ENCODE results near the gene GLRX3. TPM values are rescaled to one million over a fixed set of nuclear protein-coding genes. Genes with fewer than 3 reads are reported as not detected.

The GLRX3 gene
- total RNA-seq, 1 donor from 2014 or later, result 74.6 TPM

- Mint-ChIP-seq H3K9me3 (peaks cover 18% of the 10 kb centered on the region), H3K4me1 (no peaks in the 10 kb centered on the region), H3K27me3 (ENCODE audit: low read depth) (no peaks in the 10 kb centered on the region), H3K36me3 (no peaks in the 10 kb centered on the region), H3K27ac (no peak overlapping the region), H3K4me3 (no peak overlapping the region)
- TF ChIP-seq, protein P1, sequence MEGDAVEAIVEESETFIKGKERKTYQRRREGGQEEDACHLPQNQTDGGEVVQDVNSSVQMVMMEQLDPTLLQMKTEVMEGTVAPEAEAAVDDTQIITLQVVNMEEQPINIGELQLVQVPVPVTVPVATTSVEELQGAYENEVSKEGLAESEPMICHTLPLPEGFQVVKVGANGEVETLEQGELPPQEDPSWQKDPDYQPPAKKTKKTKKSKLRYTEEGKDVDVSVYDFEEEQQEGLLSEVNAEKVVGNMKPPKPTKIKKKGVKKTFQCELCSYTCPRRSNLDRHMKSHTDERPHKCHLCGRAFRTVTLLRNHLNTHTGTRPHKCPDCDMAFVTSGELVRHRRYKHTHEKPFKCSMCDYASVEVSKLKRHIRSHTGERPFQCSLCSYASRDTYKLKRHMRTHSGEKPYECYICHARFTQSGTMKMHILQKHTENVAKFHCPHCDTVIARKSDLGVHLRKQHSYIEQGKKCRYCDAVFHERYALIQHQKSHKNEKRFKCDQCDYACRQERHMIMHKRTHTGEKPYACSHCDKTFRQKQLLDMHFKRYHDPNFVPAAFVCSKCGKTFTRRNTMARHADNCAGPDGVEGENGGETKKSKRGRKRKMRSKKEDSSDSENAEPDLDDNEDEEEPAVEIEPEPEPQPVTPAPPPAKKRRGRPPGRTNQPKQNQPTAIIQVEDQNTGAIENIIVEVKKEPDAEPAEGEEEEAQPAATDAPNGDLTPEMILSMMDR (IDR thresholded peaks at IDR 0.05; ENCODE audit: unreplicated experiment), result no peak
- peak in 1 of 2 experiments; percentile 10 for DNase-seq (ENCODE audit: low spot score in 2 of 2, unreplicated experiment in 2 of 2)
Observed at GRCh38 chr10:130224228-130224627, 88.0 kb downstream of the GLRX3 start.

DNA sequence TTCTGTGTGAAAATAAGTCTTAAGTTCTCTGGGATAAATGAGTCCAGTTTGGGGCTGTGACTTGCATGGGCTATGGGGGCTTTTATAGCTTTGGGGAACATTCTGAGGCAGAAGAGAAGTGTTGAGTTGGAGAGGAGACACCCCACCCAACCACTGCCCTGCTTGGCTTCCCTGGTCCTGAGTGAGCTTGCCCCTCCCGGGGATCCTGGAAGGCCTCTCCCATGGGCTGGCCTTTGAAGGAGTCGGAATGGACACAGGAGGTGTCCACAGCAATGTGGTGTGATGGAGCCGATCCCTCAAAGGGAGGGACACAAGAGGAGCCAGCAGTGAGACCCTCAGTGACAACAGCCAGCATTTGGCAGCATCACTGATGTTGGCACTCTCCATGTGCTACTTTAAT lies 89.8 kb downstream of the GLRX3 start:
- DNase-seq (ENCODE audit: low spot score in 2 of 2, unreplicated experiment in 2 of 2), result no peak
- Mint-ChIP-seq H3K27me3 (ENCODE audit: low read depth) (no peaks in the 10 kb centered on the region), H3K27ac (no peak overlapping the region), H3K4me3 (no peak overlapping the region), H3K9me3 (peaks cover 18% of the 10 kb centered on the region), H3K36me3 (no peaks in the 10 kb centered on the region), H3K4me1 (no peaks in the 10 kb centered on the region)
- TF ChIP-seq, protein P1 (IDR thresholded peaks at IDR 0.05; ENCODE audit: unreplicated experiment), result no peak

GRCh38 chr10:130227883-130228282 lies 91.7 kb downstream of the GLRX3 start:
- Mint-ChIP-seq H3K27me3 (ENCODE audit: low read depth) (no peaks in the 10 kb centered on the region), H3K27ac (no peak overlapping the region), H3K4me3 (no peak overlapping the region), H3K9me3 (peaks cover 18% of the 10 kb centered on the region), H3K36me3 (no peaks in the 10 kb centered on the region), H3K4me1 (no peaks in the 10 kb centered on the region)
- TF ChIP-seq, protein P1 (IDR thresholded peaks at IDR 0.05; ENCODE audit: unreplicated experiment), result no peak
- no peak for DNase-seq (ENCODE audit: low spot score in 2 of 2, unreplicated experiment in 2 of 2)

Other genes with a start within 250 kb of the GLRX3 start
- 1.1 to 1.4 TPM (median 1.2 TPM) in 3 replicates for gene EBF3, start 172.1 kb upstream of the GLRX3 start, total RNA-seq
- gene C10orf143, start 25.6 kb upstream of the GLRX3 start, total RNA-seq, result 2.2 to 3.4 TPM (median 2.9 TPM) in 3 replicates

Data from mesothelial cell of epicardium (in vitro differentiated cells).